Activated CD8-positive, alpha-beta T cell treated with anti-CD3 and anti-CD28 coated beads for 36 hours (primary cell): ENCODE results near the gene PIH1D2. TPM values are rescaled to one million over a fixed set of nuclear protein-coding genes. Genes with fewer than 3 reads are reported as not detected.
"Not testable (repeated sequence)": the region's sequence is repeated elsewhere in the genome, so short reads cannot be mapped to it uniquely, and the experiment has no call there.

Experiments used
- ATAC-seq: fragments of 200-7000 bp; cut with Tn5 transposase; one replicate; pipeline ENCODE4 v1.10.0; 2021; ENCODE audit warnings: mild to moderate bottlenecking, moderate library complexity
- CTCF ChIA-PET: fragments of 350-600 bp; sonication (Branson Sonifier 250); formaldehyde crosslinking; loops from one replicate; lab custom pipeline; 2021; ENCODE audit warnings: antibody characterized with exemption; lab: Charles Lee
- POLR2A ChIA-PET: fragments of 350-600 bp; sonication (Branson Sonifier 250); formaldehyde crosslinking; loops from one replicate; lab custom pipeline; 2021; ENCODE audit warnings: antibody characterized with exemption; lab: Charles Lee
- DNase-seq: peaks from one replicate; pipeline ENCODE4 v3.0.0-alpha.2; 2020
- H3K27ac Mint-ChIP-seq: one replicate; pipeline ENCODE4 v1.8.0; 2021; ENCODE audit warnings: mild to moderate bottlenecking, mixed read lengths
- H3K27me3 Mint-ChIP-seq: one replicate; pipeline ENCODE4 v1.8.0; 2021; ENCODE audit warnings: mixed read lengths
- H3K36me3 Mint-ChIP-seq: one replicate; pipeline ENCODE4 v1.8.0; 2021; ENCODE audit warnings: low read depth, mixed read lengths
- H3K4me1 Mint-ChIP-seq: one replicate; pipeline ENCODE4 v1.8.0; 2021; ENCODE audit warnings: low read depth, mixed read lengths
- H3K4me3 Mint-ChIP-seq: one replicate; pipeline ENCODE4 v1.8.0; 2021; ENCODE audit warnings: mild to moderate bottlenecking, moderate library complexity, mixed read lengths
- H3K9me3 Mint-ChIP-seq: one replicate; pipeline ENCODE4 v1.8.0; 2021; ENCODE audit warnings: mixed read lengths
- CTCF ChIP-seq: fragments of 200-600 bp; IDR thresholded peaks from one replicate; pipeline ENCODE4 v1.8.0; 2022; ENCODE audit warnings: antibody characterized with exemption, mild to moderate bottlenecking
- intact Hi-C: fragments of 100-400 bp; cut with micrococcal nuclease; formaldehyde crosslinking; loops from one replicate; pipeline ENCODE4 v1.10.0; 2022
- total RNA-seq, 2 experiments: library from RNA; stranded (reverse); gene quantifications; one replicate each; pipeline ENCODE4 v1.2.3, GENCODE V29; 2021

The PIH1D2 gene
- total RNA-seq, 2 experiments from 2014 or later = 0.61 to 0.67 TPM

GRCh38 chr11:112049777-112050176, 24.0 kb downstream of the PIH1D2 start:
- Mint-ChIP-seq H3K4me3 (no peak overlapping the region), H3K27ac (no peak overlapping the region), H3K9me3 (no peaks in the 10 kb centered on the region), H3K36me3 (peaks cover 76% of the 10 kb centered on the region), H3K27me3 (no peaks in the 10 kb centered on the region), H3K4me1 (peaks cover 18% of the 10 kb centered on the region)
- intact Hi-C loops = no loop called here
- ChIA-PET CTCF (no interaction called here), POLR2A (no interaction called here)
- TF ChIP-seq CTCF = no peak
- ATAC-seq (no peak), DNase-seq (no peak)

- H3K9me3 Mint-ChIP-seq, H3K27me3 Mint-ChIP-seq, POLR2A ChIA-PET, H3K4me3 Mint-ChIP-seq, DNase-seq, intact Hi-C loops, ATAC-seq, CTCF ChIA-PET: not testable (repeated sequence)
- H3K27ac Mint-ChIP-seq = peak overlapping the region; percentile 12
- H3K4me1 Mint-ChIP-seq = peaks cover 18% of the 10 kb centered on the region
- peaks cover 76% of the 10 kb centered on the region for H3K36me3 Mint-ChIP-seq
Observed at GRCh38 chr11:112048256-112048655, 25.6 kb downstream of the PIH1D2 start.

- CTCF ChIA-PET, intact Hi-C loops, ATAC-seq, H3K27me3 Mint-ChIP-seq, H3K9me3 Mint-ChIP-seq, H3K4me3 Mint-ChIP-seq, DNase-seq, POLR2A ChIA-PET, H3K27ac Mint-ChIP-seq: not testable (repeated sequence)
- peaks cover 74% of the 10 kb centered on the region for H3K36me3 Mint-ChIP-seq
- peaks cover 30% of the 10 kb centered on the region for H3K4me1 Mint-ChIP-seq
Observed at GRCh38 chr11:112046647-112047046, 27.2 kb downstream of the PIH1D2 start.

GRCh38 chr11:112044961-112045360, 28.9 kb downstream of the PIH1D2 start:
- Mint-ChIP-seq H3K36me3 (peaks cover 63% of the 10 kb centered on the region), H3K4me1 (peaks cover 29% of the 10 kb centered on the region), H3K9me3 (no peaks in the 10 kb centered on the region), H3K27me3 (no peaks in the 10 kb centered on the region), H3K4me3 (no peak overlapping the region), H3K27ac (no peak overlapping the region)
- TF ChIP-seq CTCF = no peak
- CTCF ChIA-PET = no interaction called here
- POLR2A ChIA-PET = no interaction called here
- DNase-seq (no peak), ATAC-seq (no peak)
- intact Hi-C loops = no loop called here

GRCh38 chr11:112042961-112043304, 30.9 kb downstream of the PIH1D2 start:
- TF ChIP-seq CTCF = no peak
- ChIA-PET CTCF (interaction anchor here (0.9 to 1.0 kb wide), 2 partner anchors 14 to 39 kb away, joined by 3 to 4 read pairs; no protein-coding TSS in a partner anchor), POLR2A (interaction anchor here (0.7 to 1.5 kb wide), 3 partner anchors 18 to 276 kb away, joined by 3 to 5 read pairs (median 3); partner anchors contain the start of gene DLAT)
- H3K9me3 Mint-ChIP-seq = no peaks in the 10 kb centered on the region
- H3K27ac Mint-ChIP-seq = no peak overlapping the region
- H3K4me1 Mint-ChIP-seq = peaks cover 16% of the 10 kb centered on the region
- intact Hi-C loops = no loop called here
- ATAC-seq (no peak), DNase-seq (no peak)
- peaks cover 47% of the 10 kb centered on the region for H3K36me3 Mint-ChIP-seq
- no peak overlapping the region for H3K4me3 Mint-ChIP-seq
- H3K27me3 Mint-ChIP-seq = no peaks in the 10 kb centered on the region

- POLR2A ChIA-PET = interaction anchor here (0.7 to 1.5 kb wide), 3 partner anchors 17 to 275 kb away, joined by 3 to 5 read pairs (median 3); partner anchors contain the start of gene DLAT
- no peak overlapping the region for H3K4me3 Mint-ChIP-seq
- peaks cover 44% of the 10 kb centered on the region for H3K36me3 Mint-ChIP-seq
- no peaks in the 10 kb centered on the region for H3K9me3 Mint-ChIP-seq
- H3K27me3 Mint-ChIP-seq = no peaks in the 10 kb centered on the region
- ATAC-seq = no peak
- no peak for DNase-seq
- intact Hi-C loops = no loop called here
- H3K4me1 Mint-ChIP-seq = peaks cover 15% of the 10 kb centered on the region
- TF ChIP-seq CTCF = no peak
- peak overlapping the region; percentile 35 for H3K27ac Mint-ChIP-seq
- CTCF ChIA-PET = interaction anchor here (0.9 to 1.0 kb wide), 2 partner anchors 15 to 39 kb away, joined by 3 to 4 read pairs; no protein-coding TSS in a partner anchor
Observed at GRCh38 chr11:112042161-112042960, 31.5 kb downstream of the PIH1D2 start.
